Measurements from ENCODE around the gene OR2Y1. TPM values are rescaled to one million over a fixed set of nuclear protein-coding genes. Genes with fewer than 3 reads are reported as not detected.

OR2Y1 gene
- total and polyA plus RNA-seq, 2 experiments from 2014 or later = not detected

DNA sequence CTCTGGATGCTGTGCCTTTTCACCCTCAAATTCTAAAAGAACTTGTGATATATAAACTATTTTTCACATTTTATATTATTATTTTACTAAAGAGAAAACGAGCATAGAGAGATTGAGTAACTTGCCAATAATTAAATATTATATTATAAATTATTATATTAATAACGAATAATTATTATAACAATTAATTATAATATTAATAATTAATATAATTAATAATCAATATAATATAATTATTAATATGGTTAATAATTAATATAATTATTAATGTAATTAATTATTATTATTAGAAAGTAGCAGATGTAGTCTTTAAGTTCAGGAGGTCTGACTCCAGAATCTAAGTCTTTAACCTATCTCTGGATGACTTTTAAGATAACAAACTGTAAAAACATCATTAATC lies 20.1 kb downstream of the OR2Y1 start (continued):
- TF ChIP-seq EZH2 (IDR thresholded peaks at IDR 0.05; ENCODE audit: low read depth, unreplicated experiment) (no peak), EZH2phosphoT487 (IDR thresholded peaks at IDR 0.05; ENCODE audit: unreplicated experiment) (no peak), NANOG (IDR thresholded peaks at IDR 0.05; ENCODE audit: borderline replicate concordance) (no peak), STAT1 (IDR thresholded peaks at IDR 0.05; ENCODE audit: unreplicated experiment) (no peak)
- TF ChIP-seq, protein P1, sequence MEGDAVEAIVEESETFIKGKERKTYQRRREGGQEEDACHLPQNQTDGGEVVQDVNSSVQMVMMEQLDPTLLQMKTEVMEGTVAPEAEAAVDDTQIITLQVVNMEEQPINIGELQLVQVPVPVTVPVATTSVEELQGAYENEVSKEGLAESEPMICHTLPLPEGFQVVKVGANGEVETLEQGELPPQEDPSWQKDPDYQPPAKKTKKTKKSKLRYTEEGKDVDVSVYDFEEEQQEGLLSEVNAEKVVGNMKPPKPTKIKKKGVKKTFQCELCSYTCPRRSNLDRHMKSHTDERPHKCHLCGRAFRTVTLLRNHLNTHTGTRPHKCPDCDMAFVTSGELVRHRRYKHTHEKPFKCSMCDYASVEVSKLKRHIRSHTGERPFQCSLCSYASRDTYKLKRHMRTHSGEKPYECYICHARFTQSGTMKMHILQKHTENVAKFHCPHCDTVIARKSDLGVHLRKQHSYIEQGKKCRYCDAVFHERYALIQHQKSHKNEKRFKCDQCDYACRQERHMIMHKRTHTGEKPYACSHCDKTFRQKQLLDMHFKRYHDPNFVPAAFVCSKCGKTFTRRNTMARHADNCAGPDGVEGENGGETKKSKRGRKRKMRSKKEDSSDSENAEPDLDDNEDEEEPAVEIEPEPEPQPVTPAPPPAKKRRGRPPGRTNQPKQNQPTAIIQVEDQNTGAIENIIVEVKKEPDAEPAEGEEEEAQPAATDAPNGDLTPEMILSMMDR (conservative IDR thresholded peaks at IDR 0.05; ENCODE audit: low read depth in 2 of 2) = no peak

DNA sequence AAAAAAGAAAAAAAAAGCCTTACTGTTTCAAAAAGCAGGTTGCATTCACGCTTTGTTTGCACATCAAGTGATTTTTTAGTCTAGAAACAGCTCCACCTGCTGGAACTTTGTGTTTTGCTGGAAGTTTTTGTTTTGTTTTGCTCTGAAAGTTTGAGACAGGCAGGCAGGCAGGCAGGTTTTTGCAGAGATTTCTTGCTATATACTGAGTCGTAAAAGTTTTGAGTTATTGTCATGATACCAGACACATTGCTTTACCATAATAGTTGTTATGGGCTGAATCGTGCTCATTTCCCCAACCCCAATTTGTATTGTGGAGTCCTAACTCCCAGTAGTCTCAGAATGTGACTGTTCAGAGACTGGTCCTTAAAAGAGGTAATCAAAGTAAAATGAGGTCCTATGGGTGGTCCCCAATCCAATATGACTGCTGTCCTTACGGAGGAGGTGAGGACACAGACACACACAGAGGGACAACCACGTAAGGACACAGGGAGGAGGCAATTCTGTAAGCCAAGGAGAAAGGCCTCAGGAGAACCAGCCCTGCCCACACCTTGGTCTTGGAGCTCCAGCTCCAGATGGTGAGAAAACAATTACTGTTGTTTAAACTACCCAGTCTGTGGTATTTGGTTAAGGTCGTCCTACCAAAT lies 20.9 kb downstream of the OR2Y1 start:
- Histone ChIP-seq H3K27ac (ENCODE audit: low read depth) (no peak overlapping the region), H2AFZ (no peak overlapping the region), H3K4me3 (no peak overlapping the region), H3K27me3 (ENCODE audit: insufficient read depth) (no peaks in the 10 kb centered on the region), H4K20me1 (replicated peaks; ENCODE audit: insufficient read depth) (no peaks in the 10 kb centered on the region), H3K79me2 (replicated peaks; ENCODE audit: insufficient read depth) (no peaks in the 10 kb centered on the region), H3F3A (replicated peaks; ENCODE audit: low read depth) (no peaks in the 10 kb centered on the region; the same call in 1 of the 2 replicates), H3K4me2 (no peak overlapping the region), H3K9me2 (ENCODE audit: insufficient read depth) (no peaks in the 10 kb centered on the region; the same call in 1 of the 2 replicates), H3K4me1 (ENCODE audit: insufficient read depth) (no peaks in the 10 kb centered on the region), H3K36me3 (ENCODE audit: insufficient read depth) (no peaks in the 10 kb centered on the region)
- TF ChIP-seq, protein P1 (conservative IDR thresholded peaks at IDR 0.05; ENCODE audit: low read depth in 2 of 2) = peak; percentile 65 to 89
- TF ChIP-seq, protein P2, sequence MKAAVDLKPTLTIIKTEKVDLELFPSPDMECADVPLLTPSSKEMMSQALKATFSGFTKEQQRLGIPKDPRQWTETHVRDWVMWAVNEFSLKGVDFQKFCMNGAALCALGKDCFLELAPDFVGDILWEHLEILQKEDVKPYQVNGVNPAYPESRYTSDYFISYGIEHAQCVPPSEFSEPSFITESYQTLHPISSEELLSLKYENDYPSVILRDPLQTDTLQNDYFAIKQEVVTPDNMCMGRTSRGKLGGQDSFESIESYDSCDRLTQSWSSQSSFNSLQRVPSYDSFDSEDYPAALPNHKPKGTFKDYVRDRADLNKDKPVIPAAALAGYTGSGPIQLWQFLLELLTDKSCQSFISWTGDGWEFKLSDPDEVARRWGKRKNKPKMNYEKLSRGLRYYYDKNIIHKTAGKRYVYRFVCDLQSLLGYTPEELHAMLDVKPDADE (IDR thresholded peaks at IDR 0.05) = no peak
- Mint-ChIP-seq H3K4me3 (no peak overlapping the region), H3K36me3 (ENCODE audit: low read depth) (0 out of 3 replicates have a peak, but pooled peaks cover 3% of the 10 kb centered on the region), H3K9me3 (peaks cover 3% of the 10 kb centered on the region; the same call in 1 of the 3 replicates), H3K27me3 (ENCODE audit: insufficient read depth, low read depth, poor library complexity) (peaks cover 10% of the 10 kb centered on the region), H3K4me1 (no peaks in the 10 kb centered on the region), H3K27ac (no peak overlapping the region)
- ATAC-seq (no peak), DNase-seq (ENCODE audit: low spot score) (peak; percentile 69)

DNA sequence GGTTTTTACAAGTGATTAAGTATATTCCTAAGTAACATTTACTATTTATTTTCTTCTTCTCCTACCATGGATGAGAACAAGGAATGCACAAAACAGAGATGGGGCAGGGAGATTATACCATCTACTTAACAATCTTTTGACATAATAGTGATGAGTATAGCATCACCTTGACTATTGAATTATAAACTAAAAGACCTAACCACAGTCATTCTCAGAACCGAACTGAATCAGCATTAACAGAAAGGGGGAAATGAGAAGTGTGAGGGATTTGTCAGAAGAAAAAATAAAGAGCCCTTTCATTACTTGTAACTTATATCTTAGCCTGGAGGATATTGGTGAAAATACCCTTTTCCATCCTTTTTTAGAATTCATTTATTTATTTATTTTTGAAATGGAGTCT lies 21.9 kb downstream of the OR2Y1 start:
- H4K20me1 ChIP-seq (replicated peaks; ENCODE audit: insufficient read depth) = no peaks in the 10 kb centered on the region
- no peaks in the 10 kb centered on the region for H3K36me3 ChIP-seq (ENCODE audit: insufficient read depth)
- H3K4me3 ChIP-seq = no peak overlapping the region
- H3K79me2 ChIP-seq (replicated peaks; ENCODE audit: insufficient read depth) = no peaks in the 10 kb centered on the region
- no peaks in the 10 kb centered on the region; the same call in 1 of the 2 replicates for H3K9me2 ChIP-seq (ENCODE audit: insufficient read depth)
- Mint-ChIP-seq H3K27ac (no peak overlapping the region), H3K4me1 (no peaks in the 10 kb centered on the region), H3K27me3 (ENCODE audit: insufficient read depth, low read depth, poor library complexity) (peaks cover 7% of the 10 kb centered on the region), H3K9me3 (peaks cover 9% of the 10 kb centered on the region), H3K4me3 (no peak overlapping the region), H3K36me3 (ENCODE audit: low read depth) (peaks cover 11% of the 10 kb centered on the region)
- DNase-seq (ENCODE audit: low spot score) (no peak), ATAC-seq (no peak)
- no peak overlapping the region for H3K27ac ChIP-seq (ENCODE audit: low read depth)
- no peak overlapping the region for H3K4me2 ChIP-seq
- no peaks in the 10 kb centered on the region for H3K4me1 ChIP-seq (ENCODE audit: insufficient read depth)
- no peak overlapping the region for H2AFZ ChIP-seq
- no peaks in the 10 kb centered on the region; the same call in 1 of the 2 replicates for H3F3A ChIP-seq (replicated peaks; ENCODE audit: low read depth)
- H3K27me3 ChIP-seq (ENCODE audit: insufficient read depth) = no peaks in the 10 kb centered on the region
- TF ChIP-seq, protein P3, sequence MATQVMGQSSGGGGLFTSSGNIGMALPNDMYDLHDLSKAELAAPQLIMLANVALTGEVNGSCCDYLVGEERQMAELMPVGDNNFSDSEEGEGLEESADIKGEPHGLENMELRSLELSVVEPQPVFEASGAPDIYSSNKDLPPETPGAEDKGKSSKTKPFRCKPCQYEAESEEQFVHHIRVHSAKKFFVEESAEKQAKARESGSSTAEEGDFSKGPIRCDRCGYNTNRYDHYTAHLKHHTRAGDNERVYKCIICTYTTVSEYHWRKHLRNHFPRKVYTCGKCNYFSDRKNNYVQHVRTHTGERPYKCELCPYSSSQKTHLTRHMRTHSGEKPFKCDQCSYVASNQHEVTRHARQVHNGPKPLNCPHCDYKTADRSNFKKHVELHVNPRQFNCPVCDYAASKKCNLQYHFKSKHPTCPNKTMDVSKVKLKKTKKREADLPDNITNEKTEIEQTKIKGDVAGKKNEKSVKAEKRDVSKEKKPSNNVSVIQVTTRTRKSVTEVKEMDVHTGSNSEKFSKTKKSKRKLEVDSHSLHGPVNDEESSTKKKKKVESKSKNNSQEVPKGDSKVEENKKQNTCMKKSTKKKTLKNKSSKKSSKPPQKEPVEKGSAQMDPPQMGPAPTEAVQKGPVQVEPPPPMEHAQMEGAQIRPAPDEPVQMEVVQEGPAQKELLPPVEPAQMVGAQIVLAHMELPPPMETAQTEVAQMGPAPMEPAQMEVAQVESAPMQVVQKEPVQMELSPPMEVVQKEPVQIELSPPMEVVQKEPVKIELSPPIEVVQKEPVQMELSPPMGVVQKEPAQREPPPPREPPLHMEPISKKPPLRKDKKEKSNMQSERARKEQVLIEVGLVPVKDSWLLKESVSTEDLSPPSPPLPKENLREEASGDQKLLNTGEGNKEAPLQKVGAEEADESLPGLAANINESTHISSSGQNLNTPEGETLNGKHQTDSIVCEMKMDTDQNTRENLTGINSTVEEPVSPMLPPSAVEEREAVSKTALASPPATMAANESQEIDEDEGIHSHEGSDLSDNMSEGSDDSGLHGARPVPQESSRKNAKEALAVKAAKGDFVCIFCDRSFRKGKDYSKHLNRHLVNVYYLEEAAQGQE (IDR thresholded peaks at IDR 0.05; ENCODE audit: unreplicated experiment) = no peak
